G401.6 (cell line): ENCODE data around the gene PYDC2.
A peak's percentile ranks its signal among the peaks of the same experiment; 100 is the strongest.
"Not testable (repeated sequence)": the region's sequence is repeated elsewhere in the genome, so short reads cannot be mapped to it uniquely, and the experiment has no call there.

Experiments used
- FAIRE-seq: peaks from 2 replicates; lab custom pipeline; 2012; peaks lifted over from hg19 to GRCh38; lab: Jason Lieb, UNC

The PYDC2 gene

GRCh38 chr3:191470545-191470944 lies 9.6 kb downstream of the PYDC2 start:
- FAIRE-seq, result no peak

DNA sequence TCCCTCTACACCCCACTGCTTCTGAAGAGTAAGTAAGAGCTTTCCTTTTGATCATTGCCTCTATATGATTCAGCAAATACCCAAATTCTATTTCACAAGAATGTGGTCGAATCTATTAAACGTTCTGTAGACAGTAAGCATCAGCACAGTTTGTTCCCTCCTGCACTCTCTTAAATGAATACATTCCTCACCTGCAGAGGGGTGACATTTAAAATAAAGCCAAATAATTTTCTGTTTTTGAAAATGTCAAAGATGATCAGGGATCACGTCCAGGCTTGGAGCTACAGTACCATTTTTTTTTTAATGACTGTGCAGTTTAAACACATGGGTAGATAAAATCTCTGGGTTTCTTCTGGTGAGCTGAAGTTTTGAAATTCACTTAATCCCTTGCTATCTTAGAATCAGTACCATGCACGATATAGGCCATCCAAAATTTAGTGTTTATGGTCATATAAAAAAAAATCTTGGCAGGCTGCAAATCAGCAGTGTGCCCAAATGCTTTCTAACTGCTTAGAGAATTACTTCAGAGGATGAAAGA lies 12.8 kb downstream of the PYDC2 start:
- no peak for FAIRE-seq

DNA sequence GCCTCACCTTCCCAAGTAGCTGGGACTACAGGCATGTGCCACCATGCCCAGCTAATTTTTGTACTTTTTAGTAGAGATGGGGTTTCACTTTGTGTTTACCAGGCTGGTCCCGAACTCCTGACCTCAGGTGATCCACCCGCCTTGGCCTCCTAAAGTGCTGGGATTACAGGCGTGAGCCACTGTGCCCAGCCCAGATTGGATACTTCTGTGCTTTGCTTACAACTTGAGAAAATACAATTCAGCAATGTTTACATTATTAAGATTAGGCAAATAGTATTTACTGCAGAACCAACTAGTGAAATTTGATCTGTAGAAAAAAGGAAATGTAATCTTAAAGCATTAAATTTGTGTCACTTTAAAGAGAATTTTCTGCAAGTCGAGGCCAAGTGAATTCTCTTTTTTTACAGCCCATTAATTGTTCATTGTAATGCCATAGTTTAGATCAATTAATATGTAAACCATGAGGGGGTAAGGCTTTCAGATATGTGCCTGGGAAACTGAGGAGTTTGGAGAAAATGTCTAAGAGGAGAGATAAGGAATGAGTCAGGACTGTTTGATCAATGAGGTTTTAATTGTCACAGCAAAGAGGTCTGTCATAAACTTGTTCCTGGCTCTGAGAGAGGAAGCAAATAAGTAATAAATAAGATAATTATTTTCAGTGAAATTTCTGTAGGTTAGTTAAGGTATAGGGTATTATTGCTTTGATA lies 15.3 kb downstream of the PYDC2 start:
- FAIRE-seq, result no peak

DNA sequence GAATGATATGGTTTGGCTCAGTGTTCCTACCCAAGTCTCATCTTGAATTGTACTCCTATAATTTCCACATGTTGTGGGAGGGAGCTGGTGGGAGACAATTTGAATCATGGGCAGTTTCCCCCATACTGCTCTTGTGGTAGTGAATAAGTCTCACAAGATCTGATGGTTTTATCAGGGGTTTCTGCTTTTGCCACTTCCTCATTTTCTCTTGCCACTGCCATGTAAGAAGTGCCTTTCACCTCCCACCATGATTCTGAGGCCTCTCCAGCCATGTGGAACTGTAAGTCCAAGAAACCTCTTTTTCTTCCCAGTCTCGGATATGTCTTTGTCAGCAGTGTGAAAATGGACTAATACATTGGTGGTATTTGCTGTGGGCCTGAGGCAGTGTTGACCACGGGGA lies 23.0 kb downstream of the PYDC2 start:
- not testable (repeated sequence) for FAIRE-seq

DNA sequence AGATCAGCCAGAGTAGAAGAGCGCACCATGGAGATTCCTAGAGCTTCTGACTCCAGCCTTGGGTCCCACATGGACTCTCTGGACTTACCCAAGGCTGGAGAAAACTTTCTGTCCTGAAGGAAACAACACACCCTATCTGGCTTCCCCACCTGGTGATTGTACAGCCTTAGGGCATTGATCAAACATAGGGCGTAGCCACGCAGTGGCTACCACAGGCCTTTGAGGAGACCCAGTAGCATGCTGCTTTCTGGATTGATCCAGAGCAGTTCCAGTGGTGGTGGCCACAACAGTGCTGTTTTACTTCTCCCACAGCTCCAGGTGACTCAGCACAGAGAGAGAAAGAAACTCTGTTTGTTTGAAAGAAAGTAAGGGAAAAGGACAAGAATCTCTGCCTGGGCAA lies 23.5 kb downstream of the PYDC2 start:
- no peak for FAIRE-seq

GRCh38 chr3:191492601-191493000 lies 31.6 kb downstream of the PYDC2 start:
- FAIRE-seq, result no peak

DNA sequence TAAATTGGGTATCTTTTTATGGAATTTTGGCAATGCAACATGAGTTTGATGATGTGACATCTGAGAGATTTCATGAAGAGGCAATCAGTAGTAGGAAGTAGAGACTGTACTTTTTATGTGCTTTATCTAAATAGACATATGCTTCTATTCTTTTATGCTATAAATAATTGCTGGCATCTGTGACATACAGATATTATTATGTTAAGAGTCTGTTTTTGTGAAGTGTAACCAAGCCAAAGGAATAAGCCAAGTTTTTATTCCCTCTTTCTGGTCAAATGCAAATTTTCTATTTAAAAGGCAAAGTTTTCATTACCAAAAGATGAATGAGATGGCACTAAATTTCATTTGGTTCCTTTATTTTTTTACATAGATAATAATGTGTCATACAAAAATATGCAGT lies 32.4 kb downstream of the PYDC2 start:
- FAIRE-seq, result no peak

GRCh38 chr3:191499307-191500080 lies 38.5 kb downstream of the PYDC2 start:
- no peak for FAIRE-seq

DNA sequence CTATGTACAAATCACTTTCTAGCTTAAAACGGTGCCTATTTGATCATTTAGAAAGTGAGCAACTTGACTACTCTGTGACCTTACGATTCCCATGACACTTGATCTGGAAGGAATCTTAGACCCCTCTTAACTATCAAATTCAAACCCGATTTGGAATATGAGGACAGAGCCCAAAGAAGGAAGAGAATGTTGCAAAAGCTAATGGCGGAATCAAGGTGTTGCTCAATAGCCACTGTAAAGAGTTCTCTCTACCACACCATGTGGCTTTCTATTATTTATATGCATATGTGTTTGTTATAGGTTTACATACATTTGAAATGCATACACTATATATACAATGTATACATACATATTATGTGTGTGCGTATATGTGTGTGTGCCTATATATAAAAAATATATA lies 39.9 kb downstream of the PYDC2 start:
- no peak for FAIRE-seq

DNA sequence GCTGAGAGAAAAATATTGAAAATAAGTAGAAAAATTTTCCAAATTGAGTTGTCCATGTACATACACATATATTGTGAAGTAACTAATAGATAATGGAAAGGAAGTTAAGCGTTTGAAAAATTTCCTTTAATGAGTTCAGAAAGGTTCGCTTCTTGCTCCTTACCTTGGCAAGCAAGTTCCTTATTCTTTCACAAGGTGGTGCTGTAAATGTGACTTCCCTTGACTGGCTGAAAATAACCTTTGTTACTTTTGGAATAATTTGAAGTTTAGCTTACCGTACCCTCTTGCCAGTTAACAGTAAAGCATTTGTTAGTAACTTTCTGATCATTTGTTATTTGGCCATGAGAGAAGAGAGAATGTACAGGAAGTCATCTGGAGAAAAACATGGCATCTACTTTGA lies 41.6 kb downstream of the PYDC2 start:
- peak; percentile 40 for FAIRE-seq

DNA sequence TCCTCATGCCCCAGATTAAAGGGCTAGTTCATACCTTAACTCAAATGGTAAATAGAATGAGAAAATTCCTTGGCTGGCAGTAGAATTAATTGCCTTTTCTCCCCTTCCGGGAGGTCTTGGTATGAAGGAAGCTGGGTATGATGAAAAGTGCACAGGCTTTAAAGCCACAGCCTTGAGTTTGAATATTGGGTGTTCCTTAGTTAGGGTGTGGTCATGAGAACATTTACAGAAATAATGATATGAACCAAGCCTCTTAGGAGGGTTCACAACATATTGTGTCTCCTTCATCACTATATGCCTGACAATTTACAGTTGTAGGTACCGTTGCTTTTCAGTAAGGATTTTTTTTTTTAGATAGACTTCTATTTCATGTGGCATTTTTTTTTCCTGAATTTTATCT lies 48.1 kb downstream of the PYDC2 start:
- no peak for FAIRE-seq
